ENCODE data around the gene CAPN14.

DNA sequence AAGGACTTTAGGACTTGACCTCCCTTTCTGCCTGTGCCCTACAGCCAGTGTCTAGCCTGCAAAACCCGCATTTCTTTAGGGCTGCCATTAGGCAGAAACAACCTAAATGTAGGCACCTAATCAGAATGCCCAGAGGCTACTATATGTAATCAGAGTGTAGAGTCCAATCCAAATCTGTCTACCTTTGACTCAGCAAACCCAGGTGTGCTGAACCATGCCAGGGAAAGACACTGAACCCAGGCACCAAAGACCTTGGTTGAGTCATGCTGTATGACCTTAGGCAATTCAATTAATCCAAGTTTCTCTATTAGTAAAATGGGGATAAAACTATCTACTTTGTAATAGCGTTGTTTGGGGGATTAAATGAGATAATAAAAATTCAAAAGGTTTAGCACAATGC is 20.7 kb downstream of the CAPN14 start:
- TF ChIP-seq, protein P1, sequence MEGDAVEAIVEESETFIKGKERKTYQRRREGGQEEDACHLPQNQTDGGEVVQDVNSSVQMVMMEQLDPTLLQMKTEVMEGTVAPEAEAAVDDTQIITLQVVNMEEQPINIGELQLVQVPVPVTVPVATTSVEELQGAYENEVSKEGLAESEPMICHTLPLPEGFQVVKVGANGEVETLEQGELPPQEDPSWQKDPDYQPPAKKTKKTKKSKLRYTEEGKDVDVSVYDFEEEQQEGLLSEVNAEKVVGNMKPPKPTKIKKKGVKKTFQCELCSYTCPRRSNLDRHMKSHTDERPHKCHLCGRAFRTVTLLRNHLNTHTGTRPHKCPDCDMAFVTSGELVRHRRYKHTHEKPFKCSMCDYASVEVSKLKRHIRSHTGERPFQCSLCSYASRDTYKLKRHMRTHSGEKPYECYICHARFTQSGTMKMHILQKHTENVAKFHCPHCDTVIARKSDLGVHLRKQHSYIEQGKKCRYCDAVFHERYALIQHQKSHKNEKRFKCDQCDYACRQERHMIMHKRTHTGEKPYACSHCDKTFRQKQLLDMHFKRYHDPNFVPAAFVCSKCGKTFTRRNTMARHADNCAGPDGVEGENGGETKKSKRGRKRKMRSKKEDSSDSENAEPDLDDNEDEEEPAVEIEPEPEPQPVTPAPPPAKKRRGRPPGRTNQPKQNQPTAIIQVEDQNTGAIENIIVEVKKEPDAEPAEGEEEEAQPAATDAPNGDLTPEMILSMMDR (IDR thresholded peaks at IDR 0.05) = no peak
- no peak for TF ChIP-seq POLR2A (IDR thresholded peaks at IDR 0.05)
- no peak for TF ChIP-seq EP300 (IDR thresholded peaks at IDR 0.05)

Data from gastroesophageal sphincter (tissue), 3 donors.